Inflammatory macrophage treated with lipopolysaccharide for 4 hours (primary cell): ENCODE data around the gene GNA12.

Experiments
- DNase-seq: peaks from one replicate; pipeline ENCODE4 v3.0.0-alpha.2; 2020

The GNA12 gene

DNA sequence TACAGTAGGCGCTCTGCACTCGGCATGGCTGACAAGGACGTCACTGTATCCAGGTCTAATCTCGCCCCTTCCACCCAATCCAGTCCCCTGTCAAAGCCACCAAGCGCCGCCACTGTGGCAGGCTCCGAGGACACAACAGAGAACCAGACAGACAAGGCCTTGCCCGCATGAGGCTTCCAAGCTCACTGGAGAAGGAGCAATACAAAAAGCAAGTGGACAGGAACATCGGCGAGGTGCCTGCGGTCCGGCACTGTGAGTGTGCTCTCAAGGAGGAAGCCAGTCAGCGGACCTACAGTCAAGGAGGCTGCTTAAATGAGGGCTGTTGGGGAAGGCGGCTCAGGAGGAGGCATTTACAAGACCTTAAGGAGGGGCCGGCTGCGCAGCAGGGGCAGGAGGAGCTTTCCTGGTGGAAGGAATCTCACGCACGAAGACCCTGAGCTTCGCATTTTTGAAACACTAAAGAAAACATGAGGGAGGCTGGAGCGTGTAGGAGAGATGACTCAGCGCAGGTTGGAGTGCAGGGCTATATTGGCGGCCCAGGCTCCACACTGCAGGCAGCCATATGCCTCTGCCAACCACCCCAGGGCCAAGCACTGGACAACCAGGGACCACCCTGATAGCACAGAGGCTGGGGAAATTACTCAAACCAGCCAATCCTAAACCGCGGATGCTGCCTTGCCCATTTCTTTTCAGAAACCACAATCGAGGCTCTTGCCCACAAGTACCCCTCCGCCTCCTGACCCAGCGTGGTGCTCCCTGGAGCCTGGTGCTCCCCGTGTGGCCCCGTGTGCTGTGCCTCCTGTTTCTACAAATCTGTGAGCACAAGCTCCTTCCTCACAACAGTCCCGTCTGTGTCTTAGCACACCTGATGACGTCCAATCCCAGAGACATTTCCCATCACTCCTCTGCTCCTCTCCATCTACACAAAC lies 28.9 kb downstream of the GNA12 start:
- no peak for DNase-seq

GRCh38 chr7:2814186-2814945 lies 29.7 kb downstream of the GNA12 start:
- DNase-seq, result no peak

DNA sequence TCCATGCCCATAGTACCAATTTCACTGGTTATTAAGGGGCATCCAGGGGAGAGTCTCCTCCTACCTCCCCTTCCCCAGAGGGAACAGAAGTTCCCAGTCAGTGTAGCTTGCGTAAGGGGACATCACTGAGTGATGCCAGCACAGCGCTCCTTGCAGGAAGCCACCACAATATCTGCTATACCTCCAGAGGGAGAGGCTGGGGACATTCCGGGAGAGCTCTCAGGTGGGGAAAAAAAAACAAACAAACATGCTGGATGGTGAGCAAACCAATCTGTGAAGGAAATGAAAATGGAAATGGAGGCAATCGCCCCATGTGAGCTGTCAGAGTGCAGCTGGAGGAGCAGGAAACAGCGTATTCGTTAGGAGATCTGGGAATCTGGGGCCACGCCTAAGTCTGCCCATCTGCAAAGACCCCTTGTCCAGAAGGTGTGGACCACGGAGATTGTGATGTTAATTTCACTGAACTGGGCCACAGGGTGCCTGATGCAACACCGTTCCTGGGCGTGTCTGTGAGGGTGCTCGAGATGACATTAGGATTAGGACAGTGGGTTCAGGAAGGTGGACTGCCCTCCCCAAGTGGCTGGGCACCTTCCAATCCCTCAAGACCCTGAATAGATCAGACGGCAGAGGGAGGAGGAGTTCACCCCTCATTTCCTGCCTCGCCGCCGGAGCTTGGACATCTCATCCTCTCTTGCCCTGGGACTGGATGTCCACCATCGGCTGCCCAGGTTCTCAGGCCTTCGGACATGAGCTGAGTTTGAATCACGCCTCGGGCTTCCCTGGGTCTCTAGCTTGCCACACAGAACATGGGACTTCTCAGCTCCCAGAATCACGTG lies 30.5 kb downstream of the GNA12 start:
- no peak for DNase-seq

DNA sequence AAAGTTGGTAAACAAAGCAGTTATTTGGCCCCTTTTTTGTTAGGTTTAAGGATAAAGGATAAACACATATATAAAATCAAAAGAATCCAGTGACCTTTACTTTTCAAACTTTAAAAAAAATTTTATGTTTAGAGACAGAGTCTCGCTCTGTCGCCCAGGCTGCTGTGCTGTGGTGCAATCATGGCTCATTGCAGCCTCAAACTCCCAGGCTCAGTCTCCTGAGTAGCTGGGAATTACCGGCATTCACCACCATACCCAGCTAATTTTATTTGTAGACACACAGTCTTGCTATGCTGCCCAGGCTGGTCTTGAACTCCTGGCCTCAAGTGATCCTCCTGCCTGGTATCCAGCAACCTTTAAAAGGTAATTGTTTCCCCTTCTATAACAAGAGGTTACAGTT lies 31.3 kb downstream of the GNA12 start:
- DNase-seq, result peak; percentile 35

DNA sequence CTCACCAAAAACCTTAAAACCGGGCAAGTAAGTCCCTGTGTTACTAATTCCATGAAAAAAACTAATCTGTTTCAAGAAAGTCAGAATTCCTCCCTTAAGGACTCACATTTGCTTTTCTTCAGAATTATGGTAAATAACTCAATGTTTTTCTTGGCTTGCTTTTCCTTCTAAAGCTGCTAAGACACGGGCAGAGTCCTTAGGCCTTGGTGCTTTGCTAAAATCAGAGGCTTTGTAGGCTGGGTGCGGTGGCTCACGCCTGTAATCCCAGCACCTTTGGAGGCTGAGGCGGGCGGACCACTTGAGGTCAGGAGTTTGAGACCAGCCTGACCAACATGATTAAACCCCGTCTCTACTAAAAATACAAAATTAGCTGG lies 32.0 kb downstream of the GNA12 start:
- no peak for DNase-seq

- DNase-seq, result peak; percentile 38
These were observed 32.5 kb downstream of the GNA12 start for GRCh38 chr7:2811476-2812113.

GRCh38 chr7:2810682-2811415 lies 33.3 kb downstream of the GNA12 start:
- no peak for DNase-seq

- no peak for DNase-seq
These were observed 34.0 kb downstream of the GNA12 start for GRCh38 chr7:2809903-2810625.

GRCh38 chr7:2808891-2809665 lies 35.0 kb downstream of the GNA12 start:
- DNase-seq, result peak; percentile 72

DNA sequence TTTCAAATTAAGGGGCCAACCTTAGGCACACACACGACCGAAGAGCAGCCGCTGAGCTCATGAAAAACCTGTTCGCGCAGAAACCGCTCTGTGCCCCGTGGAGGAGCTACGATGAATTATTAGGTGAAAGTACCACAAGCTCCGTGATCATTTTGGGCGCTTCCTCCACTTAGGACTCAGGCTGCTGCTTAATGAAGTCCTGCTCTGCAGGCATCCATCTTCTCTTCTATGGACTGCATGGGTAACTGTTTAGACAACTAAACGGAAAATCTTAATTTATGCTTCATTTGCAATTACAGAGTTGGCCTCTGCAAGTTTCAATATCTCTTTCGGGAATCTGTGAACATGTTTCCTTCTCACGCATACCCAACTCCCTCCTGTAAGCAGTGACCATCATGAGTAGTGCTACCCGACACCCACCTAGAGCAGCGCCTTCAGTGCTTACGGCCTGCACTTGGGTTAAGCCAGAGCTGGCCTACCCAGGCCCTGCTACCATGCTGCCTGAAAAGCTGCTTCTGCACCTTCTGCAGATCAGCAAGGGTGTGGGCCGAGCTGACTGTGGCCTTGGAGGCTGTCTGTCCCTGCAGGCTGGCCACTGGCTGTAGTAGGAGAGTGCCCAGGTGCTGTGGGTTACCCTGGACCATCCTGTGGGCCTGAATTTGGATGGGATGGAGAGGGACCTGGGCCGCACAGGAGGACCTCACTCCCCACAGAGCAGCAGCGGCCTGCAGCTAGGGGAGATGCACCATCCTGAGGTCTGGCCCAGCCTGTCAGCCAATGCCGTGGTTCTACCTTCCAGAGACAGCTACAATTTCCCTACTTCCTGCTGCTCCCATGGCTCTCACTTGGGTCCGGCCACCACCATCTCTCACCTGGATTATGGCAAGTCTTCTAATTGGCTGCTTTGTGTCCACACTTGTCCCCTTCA lies 36.0 kb downstream of the GNA12 start:
- DNase-seq, result no peak

DNA sequence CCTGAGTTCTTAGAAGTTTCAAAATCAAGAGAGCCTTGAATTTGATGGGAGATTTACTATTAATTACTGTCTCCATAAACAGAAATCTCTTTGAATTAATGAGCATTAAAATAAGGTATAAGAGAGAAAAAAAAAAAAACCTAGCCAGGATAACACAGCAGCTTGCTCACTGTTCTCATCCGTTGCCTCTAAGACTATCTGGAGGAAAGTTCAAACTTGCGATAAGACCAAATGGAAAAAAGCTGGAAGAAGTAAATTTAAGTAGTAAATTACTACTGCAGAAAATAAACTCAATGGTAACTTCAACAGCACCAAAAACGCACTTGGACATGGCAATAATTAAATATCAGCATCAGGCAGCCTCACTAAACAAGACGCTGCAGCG lies 36.7 kb downstream of the GNA12 start:
- DNase-seq, result no peak

GRCh38 chr7:2806571-2806970 lies 37.5 kb downstream of the GNA12 start:
- no peak for DNase-seq

GRCh38 chr7:2805213-2805944 lies 38.7 kb downstream of the GNA12 start:
- no peak for DNase-seq

- DNase-seq, result no peak
These were observed 39.8 kb downstream of the GNA12 start for GRCh38 chr7:2804227-2804763.

GRCh38 chr7:2803755-2804154 lies 40.4 kb downstream of the GNA12 start:
- no peak for DNase-seq

DNA sequence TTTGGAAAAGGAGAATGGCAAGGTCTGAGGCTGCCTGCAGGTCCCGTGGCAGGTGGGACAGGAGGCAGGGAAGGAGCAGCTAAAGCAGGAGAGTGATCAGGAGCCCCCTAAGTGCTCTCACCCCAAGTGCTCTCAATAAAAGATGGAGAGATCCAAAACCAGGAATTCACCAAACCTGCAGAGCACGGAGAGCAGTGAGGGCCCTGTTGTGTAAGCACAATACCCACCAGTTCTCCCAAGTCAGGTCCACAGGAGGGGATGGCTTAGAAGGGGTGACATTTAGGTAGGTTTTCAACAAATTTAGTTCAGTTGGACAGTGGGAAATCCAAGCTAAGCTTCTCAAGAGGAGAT lies 40.8 kb downstream of the GNA12 start:
- DNase-seq, result no peak

GRCh38 chr7:2802504-2803341 lies 41.4 kb downstream of the GNA12 start:
- no peak for DNase-seq
